ENCODE data around the gene CRELD2. TPM values are rescaled to one million over a fixed set of nuclear protein-coding genes. Genes with fewer than 3 reads are reported as not detected.

Gene CRELD2
- polyA plus RNA-seq, 1 donor (not counting 4 experiments of a cell fraction or from before 2014, with no cell fraction given), result 33.5 TPM

DNA sequence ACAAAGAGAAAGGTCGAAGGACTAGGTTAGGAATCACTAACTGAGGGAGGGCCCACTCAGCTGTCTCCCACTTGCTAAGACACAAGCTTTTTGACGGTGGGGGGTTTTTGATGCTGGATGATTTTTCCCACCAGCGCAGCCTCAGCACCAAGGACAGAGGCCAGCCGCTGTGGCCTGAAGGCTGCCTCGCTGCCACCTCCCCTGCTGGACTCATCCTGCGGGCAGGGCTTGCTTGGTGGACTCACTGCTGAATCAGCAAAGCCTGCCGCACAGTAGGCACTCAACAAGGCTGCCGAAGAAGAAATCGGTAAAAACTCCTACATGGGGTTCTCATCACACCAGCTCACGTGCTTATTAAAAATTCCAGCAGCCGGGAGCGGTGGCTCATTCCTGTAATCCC lies 2.8 kb upstream of the CRELD2 start:
- TF ChIP-seq, protein P1, sequence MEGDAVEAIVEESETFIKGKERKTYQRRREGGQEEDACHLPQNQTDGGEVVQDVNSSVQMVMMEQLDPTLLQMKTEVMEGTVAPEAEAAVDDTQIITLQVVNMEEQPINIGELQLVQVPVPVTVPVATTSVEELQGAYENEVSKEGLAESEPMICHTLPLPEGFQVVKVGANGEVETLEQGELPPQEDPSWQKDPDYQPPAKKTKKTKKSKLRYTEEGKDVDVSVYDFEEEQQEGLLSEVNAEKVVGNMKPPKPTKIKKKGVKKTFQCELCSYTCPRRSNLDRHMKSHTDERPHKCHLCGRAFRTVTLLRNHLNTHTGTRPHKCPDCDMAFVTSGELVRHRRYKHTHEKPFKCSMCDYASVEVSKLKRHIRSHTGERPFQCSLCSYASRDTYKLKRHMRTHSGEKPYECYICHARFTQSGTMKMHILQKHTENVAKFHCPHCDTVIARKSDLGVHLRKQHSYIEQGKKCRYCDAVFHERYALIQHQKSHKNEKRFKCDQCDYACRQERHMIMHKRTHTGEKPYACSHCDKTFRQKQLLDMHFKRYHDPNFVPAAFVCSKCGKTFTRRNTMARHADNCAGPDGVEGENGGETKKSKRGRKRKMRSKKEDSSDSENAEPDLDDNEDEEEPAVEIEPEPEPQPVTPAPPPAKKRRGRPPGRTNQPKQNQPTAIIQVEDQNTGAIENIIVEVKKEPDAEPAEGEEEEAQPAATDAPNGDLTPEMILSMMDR (optimal IDR thresholded peaks at IDR 0.05 in 1 of 3, IDR thresholded peaks at IDR 0.05 in 1 of 3, conservative IDR thresholded peaks at IDR 0.05 in 1 of 3; ENCODE audit: extremely low read depth in 1 of 3, insufficient read depth in 2 of 3, low read length in 3 of 3), result no peak
- TF ChIP-seq EZH2 (IDR thresholded peaks at IDR 0.05; ENCODE audit: low read length), result no peak
- no peaks in the 10 kb centered on the region for H4K20me1 ChIP-seq (ENCODE audit: control insufficient read depth, extremely low read depth, insufficient read depth, low read length)
- no peak overlapping the region for H3K9ac ChIP-seq (ENCODE audit: control insufficient read depth, extremely low read depth, insufficient read depth, low read length)
- H3K27ac ChIP-seq (ENCODE audit: control insufficient read depth, insufficient read depth, low read length), result no peak overlapping the region
- H3K27me3 ChIP-seq (ENCODE audit: control insufficient read depth, extremely low read depth, insufficient read depth, low read length), result no peaks in the 10 kb centered on the region
- H3K4me1 ChIP-seq (ENCODE audit: control insufficient read depth, extremely low read depth, insufficient read depth, low read length), result peaks cover 10% of the 10 kb centered on the region
- H3K9me3 ChIP-seq (ENCODE audit: control insufficient read depth, low read depth, low read length), result no peaks in the 10 kb centered on the region
- dilution Hi-C loops (cut with MboI; ENCODE audit: extremely low pct_ligation_motif_present, low sequenced_read_pairs), result no loop called here
- no peak overlapping the region for H3K4me2 ChIP-seq (ENCODE audit: control insufficient read depth, extremely low read depth, insufficient read depth, low read depth, low read length)
- DNase-seq (ENCODE audit: low read depth, low spot score) (no peak), FAIRE-seq (no peak)
- peaks cover 6 to 17% of the 10 kb centered on the region in 2 experiments for H3K36me3 ChIP-seq (ENCODE audit: control insufficient read depth in 2 of 2, extremely low read depth in 1 of 2, insufficient read depth in 2 of 2, low read length in 2 of 2)
- peaks cover 12% of the 10 kb centered on the region for H3K79me2 ChIP-seq (ENCODE audit: control insufficient read depth, insufficient read depth, low read length)
- H2AFZ ChIP-seq (ENCODE audit: control insufficient read depth, low read length), result no peak overlapping the region
- H3K9me1 ChIP-seq (ENCODE audit: control insufficient read depth, extremely low read depth, insufficient read depth, low read length), result no peaks in the 10 kb centered on the region
- no peak overlapping the region for H3K4me3 ChIP-seq (ENCODE audit: control insufficient read depth in 2 of 3, extremely low read depth in 1 of 3, insufficient read depth in 2 of 3, low read depth in 1 of 3, low read length in 3 of 3)

DNA sequence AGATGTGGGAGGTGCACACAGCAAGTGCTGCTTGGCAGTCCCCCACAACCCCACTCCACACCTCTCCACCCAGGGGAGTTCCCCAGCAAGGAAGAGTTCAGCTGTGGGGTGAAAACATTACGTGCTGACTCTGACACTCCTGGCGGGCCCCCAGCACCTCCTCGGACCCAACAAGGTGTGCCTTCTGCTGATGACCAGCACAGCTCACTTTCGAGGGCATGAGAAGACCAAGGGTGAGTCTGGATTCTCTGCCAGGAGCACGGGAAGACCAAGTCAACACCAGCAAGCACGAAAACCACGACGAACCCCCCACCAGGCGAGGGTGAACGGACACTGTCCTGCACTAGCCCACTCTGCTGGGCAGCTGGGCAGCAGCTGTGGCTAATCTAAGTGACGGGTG lies 1.6 kb upstream of the CRELD2 start:
- H3K4me3 ChIP-seq (ENCODE audit: control insufficient read depth in 2 of 3, extremely low read depth in 1 of 3, insufficient read depth in 2 of 3, low read depth in 1 of 3, low read length in 3 of 3), result peak overlapping the region; percentile 78 to 87 (median 83)

More for the DNA sequence above, 1.6 kb upstream of the CRELD2 start:
- Histone ChIP-seq H3K9me3 (ENCODE audit: control insufficient read depth, low read depth, low read length) (no peaks in the 10 kb centered on the region), H3K4me1 (ENCODE audit: control insufficient read depth, extremely low read depth, insufficient read depth, low read length) (peaks cover 10% of the 10 kb centered on the region), H3K27ac (ENCODE audit: control insufficient read depth, insufficient read depth, low read length) (no peak overlapping the region), H2AFZ (ENCODE audit: control insufficient read depth, low read length) (no peak overlapping the region), H3K9ac (ENCODE audit: control insufficient read depth, extremely low read depth, insufficient read depth, low read length) (no peak overlapping the region), H3K79me2 (ENCODE audit: control insufficient read depth, insufficient read depth, low read length) (peaks cover 12% of the 10 kb centered on the region), H3K9me1 (ENCODE audit: control insufficient read depth, extremely low read depth, insufficient read depth, low read length) (no peaks in the 10 kb centered on the region), H3K36me3 (ENCODE audit: control insufficient read depth in 2 of 2, extremely low read depth in 1 of 2, insufficient read depth in 2 of 2, low read length in 2 of 2) (peaks cover 8 to 26% of the 10 kb centered on the region in 2 experiments), H3K27me3 (ENCODE audit: control insufficient read depth, extremely low read depth, insufficient read depth, low read length) (no peaks in the 10 kb centered on the region), H4K20me1 (ENCODE audit: control insufficient read depth, extremely low read depth, insufficient read depth, low read length) (no peaks in the 10 kb centered on the region), H3K4me2 (ENCODE audit: control insufficient read depth, extremely low read depth, insufficient read depth, low read depth, low read length) (peak overlapping the region; percentile 83)
- FAIRE-seq (no peak), DNase-seq (ENCODE audit: low read depth, low spot score) (no peak)
- dilution Hi-C loops (cut with MboI; ENCODE audit: extremely low pct_ligation_motif_present, low sequenced_read_pairs), result no loop called here
- TF ChIP-seq, protein P1 (optimal IDR thresholded peaks at IDR 0.05 in 1 of 3, IDR thresholded peaks at IDR 0.05 in 1 of 3, conservative IDR thresholded peaks at IDR 0.05 in 1 of 3; ENCODE audit: extremely low read depth in 1 of 3, insufficient read depth in 2 of 3, low read length in 3 of 3), result no peak
- no peak for TF ChIP-seq EZH2 (IDR thresholded peaks at IDR 0.05; ENCODE audit: low read length)
